Measurements from ENCODE around the gene IL1RAPL2.

DNA sequence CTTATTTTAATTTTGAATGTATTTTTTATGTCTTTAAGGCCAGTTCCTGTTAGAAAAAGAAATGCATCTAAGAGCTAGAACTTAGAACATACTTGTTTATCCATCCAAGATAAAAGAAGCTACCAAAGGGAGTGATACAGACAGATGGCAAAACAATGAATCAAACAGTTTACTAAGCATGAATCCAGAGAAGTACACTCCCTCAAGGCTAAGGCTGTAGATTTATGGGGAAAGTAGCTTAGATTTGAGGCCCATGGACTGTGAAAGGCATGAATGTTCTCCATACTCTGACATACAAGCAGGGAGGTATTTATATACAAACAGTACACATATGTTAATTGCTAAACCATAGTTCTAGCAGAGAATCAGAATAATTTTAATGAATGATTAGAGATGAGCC lies 1001.1 kb downstream of the IL1RAPL2 start:
- TF ChIP-seq CTCF (IDR thresholded peaks at IDR 0.05) (no peak), POLR2A (IDR thresholded peaks at IDR 0.05) (no peak), EP300 (IDR thresholded peaks at IDR 0.05; ENCODE audit: low read depth) (no peak)

Measured in transverse colon (tissue), 3 donors.